Ovary (tissue), 9 donors: ENCODE results near the gene TMA7. TPM values are rescaled to one million over a fixed set of nuclear protein-coding genes. Genes with fewer than 3 reads are reported as not detected.
A peak's percentile ranks its signal among the peaks of the same experiment; 100 is the strongest.

Source experiments
- DNase-seq, 5 donors: peaks; one replicate each; pipeline ENCODE4 v3.0.0-alpha.2; 2019 to 2020
- H3K27ac ChIP-seq, 2 donors: fragments of 200-600 bp; one replicate each; pipeline versions ENCODE4 v1.5.1 to v1.8.0; 2019 to 2022
- H3K27me3 ChIP-seq: fragments of 200-600 bp; one replicate; pipeline ENCODE4 v1.8.0; 2022
- H3K36me3 ChIP-seq: fragments of 200-600 bp; sonication (generic); one replicate; pipeline ENCODE4 v1.5.1; 2019
- H3K4me1 ChIP-seq: one replicate; pipeline ENCODE4 v1.8.1; 2013; ENCODE audit warnings: mild to moderate bottlenecking, moderate library complexity; ENCODE audit not compliant: insufficient read depth
- H3K4me3 ChIP-seq: fragments of 200-600 bp; sonication (generic); one replicate; pipeline ENCODE4 v1.5.1; 2017
- H3K9me3 ChIP-seq, 2 donors: fragments of 200-600 bp in 1 of 2; sonication (generic) in 1 of 2; one replicate each; pipeline versions ENCODE4 v1.5.1 to v1.8.1; 2013 to 2019; ENCODE audit warnings: mild to moderate bottlenecking in 1 of 2, moderate library complexity in 1 of 2
- CTCF ChIP-seq, 3 donors: fragments of 450-650 bp in 2 of 3; fragments of 200-600 bp in 1 of 3; IDR thresholded peaks; one replicate each; pipeline versions ENCODE4 v1.5.1 to v1.8.0; 2016 to 2022; ENCODE audit warnings: antibody characterized with exemption in 3 of 3, mild to moderate bottlenecking in 1 of 3
- EP300 ChIP-seq: sonication (generic); formaldehyde crosslinking; IDR thresholded peaks from one replicate; pipeline ENCODE4 v1.6.1; 2017; ENCODE audit warnings: antibody characterized with exemption
- POLR2A ChIP-seq: fragments of 450-650 bp; IDR thresholded peaks from one replicate; pipeline ENCODE4 v1.6.1; 2017; ENCODE audit warnings: antibody characterized with exemption, mild to moderate bottlenecking, moderate library complexity
- WGBS, 3 donors: extraction: QIAGEN DNeasy Blood & Tissue Kit in 1 of 3; methylation state at CpG; one replicate each; pipeline versions ENCODE4 v1.1.5 to v1.1.7; 2013 to 2017; 5-methylcytosine and 5-hydroxymethylcytosine counted together
- intact Hi-C, 4 donors: fragments of 100-400 bp; cut with DNase I; formaldehyde crosslinking; loops; one replicate each; pipeline versions ENCODE4 v1.11.0 to v1.15.1; 2022 to 2023
- polyA plus RNA-seq, 2 donors: library from polyadenylated mRNA; stranded (reverse); fragments of 200-250 nt in 1 of 2; fragments of 350-450 nt in 1 of 2; fragmentation: Illumina TruSeq in 1 of 2; extraction: RNeasy Lipid Tissue Mini Kit (QIAGEN cat#74804) in 1 of 2; gene quantifications; one replicate each; pipeline ENCODE4 v1.2.3, GENCODE V29; 2013 to 2014
- total RNA-seq, 7 donors: library from RNA; depleted of rRNA in 2 of 7; stranded (reverse); fragments of >200 nt in 2 of 7; fragmentation: NEBNext Ultra II Directional in 3 of 7; extraction: Animal tissue kit (Norgen Biotek cat#: 25700) in 3 of 7; gene quantifications; one replicate each; pipeline versions ENCODE4 v1.1.0 to v1.2.4, GENCODE V29; 2016 to 2023
- donor health status: DM: no; HTN: no; CAD: no; lungs with moderate emphysema.
- donor health status: DM: no; HTN: no; CAD: no.
- donor health status: Bipolar disorder and iron deficiency.
- donor health status: DM: yes; HTN: yes; CAD: no.
- donor health status: DM: no; HTN: no; CAD: no.
- donor health status: DM: yes; HTN: yes; CAD: no.

Gene TMA7
- total and polyA plus RNA-seq, 9 donors: 138 to 380 (median 222) TPM

DNA sequence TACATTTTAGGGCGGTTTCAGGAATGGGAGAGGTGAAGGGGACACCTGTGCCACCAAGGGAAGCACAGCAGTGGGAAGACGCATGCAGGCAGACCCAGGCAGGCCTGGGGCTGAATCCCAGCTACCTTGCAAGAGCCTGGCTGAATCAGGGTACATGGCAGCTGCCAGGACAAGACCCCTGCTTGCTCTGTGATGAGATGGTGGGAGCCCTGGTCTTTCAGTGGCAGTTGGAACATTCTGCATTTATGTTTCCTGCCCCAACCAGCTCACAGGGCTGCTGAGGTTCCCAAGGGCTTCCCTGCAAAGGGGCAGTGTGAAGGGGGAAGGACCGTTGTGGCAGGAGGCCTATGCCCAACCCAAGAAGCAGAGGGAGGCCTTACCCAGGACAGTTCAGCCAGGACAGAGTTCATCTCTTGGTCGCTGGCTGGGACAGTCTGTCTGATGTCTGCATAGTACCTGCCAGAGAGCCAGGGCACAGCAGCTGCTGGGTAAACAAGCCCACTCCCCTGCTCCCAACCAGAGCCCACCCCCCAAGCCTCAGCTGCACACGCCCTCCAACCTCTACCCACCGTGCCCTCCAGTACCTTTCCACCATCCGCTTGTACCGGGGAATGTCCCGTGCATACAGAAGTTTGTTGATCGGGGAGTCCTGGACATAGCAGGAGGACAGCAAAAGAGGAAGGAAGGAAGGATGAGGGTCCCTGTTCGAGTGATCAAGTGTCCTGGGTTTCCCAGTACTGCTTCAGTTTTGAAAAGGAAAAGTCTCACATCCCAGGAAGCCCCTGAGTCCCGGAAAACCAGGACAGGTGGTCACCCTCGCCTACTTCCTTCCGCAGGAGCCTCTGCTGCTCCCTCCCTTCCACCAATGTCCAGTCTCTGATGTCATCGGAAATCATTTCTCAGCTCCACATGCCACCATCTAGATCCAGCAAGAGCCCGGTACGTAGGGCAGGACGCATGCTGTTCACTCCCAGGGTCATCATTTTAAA, 33.3 kb upstream of the TMA7 start:
- H3K27ac ChIP-seq: no peak overlapping the region
- TF ChIP-seq EP300: no peak
- TF ChIP-seq POLR2A: no peak
- TF ChIP-seq CTCF (IDR thresholded peaks at IDR 0.05): no peak
- peak in 1 of 5 donors; percentile 15 for DNase-seq

GRCh38 chr3:48407542-48408099, 32.4 kb upstream of the TMA7 start:
- H3K9me3 ChIP-seq: no peaks in the 10 kb centered on the region
- no peak overlapping the region for H3K4me3 ChIP-seq
- WGBS, 3 donors: 83 to 91% (median 85%) methylated on average over 8 of the region's 8 CpGs
- DNase-seq: no peak
- H3K27ac ChIP-seq: no peak overlapping the region
- no peaks in the 10 kb centered on the region for H3K27me3 ChIP-seq
- H3K4me1 ChIP-seq: no peaks in the 10 kb centered on the region
- intact Hi-C loops: no loop called here
- no peak for TF ChIP-seq EP300
- no peak for TF ChIP-seq CTCF (IDR thresholded peaks at IDR 0.05)
- TF ChIP-seq POLR2A: no peak
- no peaks in the 10 kb centered on the region for H3K36me3 ChIP-seq

More for the DNA sequence above, 33.3 kb upstream of the TMA7 start:
- 85 to 89% (median 87%) methylated on average over 18 of the region's 18 CpGs for WGBS, 3 donors
- intact Hi-C loops: no loop called here
- Histone ChIP-seq H3K27me3 (no peaks in the 10 kb centered on the region), H3K4me3 (no peak overlapping the region), H3K36me3 (no peaks in the 10 kb centered on the region), H3K9me3 (no peaks in the 10 kb centered on the region), H3K4me1 (no peaks in the 10 kb centered on the region)

DNA sequence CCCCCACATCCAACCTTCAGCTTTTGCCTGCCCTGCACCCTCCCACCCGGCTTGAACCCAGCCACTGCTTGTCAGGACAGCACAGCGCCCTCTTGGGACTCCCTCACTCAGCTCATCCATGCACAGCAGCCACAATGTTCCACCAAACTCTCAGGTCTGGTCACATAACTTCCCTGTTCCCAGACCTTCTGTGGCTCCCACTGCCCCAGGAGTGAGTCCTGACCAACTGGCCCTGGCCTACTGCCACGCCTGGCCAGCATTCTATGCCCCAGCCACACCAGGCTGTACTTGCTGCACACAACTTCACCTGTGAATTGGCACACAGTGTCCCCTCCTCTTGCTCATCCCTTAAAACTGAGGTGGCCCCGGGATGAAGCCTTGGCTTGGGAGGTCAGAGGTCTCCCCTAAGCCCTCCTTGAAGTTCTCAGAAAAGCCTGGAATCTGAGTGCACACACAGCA, 31.2 kb upstream of the TMA7 start:
- TF ChIP-seq EP300: no peak
- no peak for TF ChIP-seq POLR2A
- TF ChIP-seq CTCF (IDR thresholded peaks at IDR 0.05): no peak
- H3K4me1 ChIP-seq: no peaks in the 10 kb centered on the region
- peak in 2 of 5 donors; percentile 13 to 15 for DNase-seq
- intact Hi-C loops: no loop called here
- H3K27me3 ChIP-seq: no peaks in the 10 kb centered on the region
- H3K36me3 ChIP-seq: no peaks in the 10 kb centered on the region
- H3K27ac ChIP-seq: no peak overlapping the region
- H3K9me3 ChIP-seq: no peaks in the 10 kb centered on the region
- H3K4me3 ChIP-seq: no peak overlapping the region
- 70 to 85% (median 81%) methylated on average over 4 of the region's 4 CpGs for WGBS, 3 donors

DNA sequence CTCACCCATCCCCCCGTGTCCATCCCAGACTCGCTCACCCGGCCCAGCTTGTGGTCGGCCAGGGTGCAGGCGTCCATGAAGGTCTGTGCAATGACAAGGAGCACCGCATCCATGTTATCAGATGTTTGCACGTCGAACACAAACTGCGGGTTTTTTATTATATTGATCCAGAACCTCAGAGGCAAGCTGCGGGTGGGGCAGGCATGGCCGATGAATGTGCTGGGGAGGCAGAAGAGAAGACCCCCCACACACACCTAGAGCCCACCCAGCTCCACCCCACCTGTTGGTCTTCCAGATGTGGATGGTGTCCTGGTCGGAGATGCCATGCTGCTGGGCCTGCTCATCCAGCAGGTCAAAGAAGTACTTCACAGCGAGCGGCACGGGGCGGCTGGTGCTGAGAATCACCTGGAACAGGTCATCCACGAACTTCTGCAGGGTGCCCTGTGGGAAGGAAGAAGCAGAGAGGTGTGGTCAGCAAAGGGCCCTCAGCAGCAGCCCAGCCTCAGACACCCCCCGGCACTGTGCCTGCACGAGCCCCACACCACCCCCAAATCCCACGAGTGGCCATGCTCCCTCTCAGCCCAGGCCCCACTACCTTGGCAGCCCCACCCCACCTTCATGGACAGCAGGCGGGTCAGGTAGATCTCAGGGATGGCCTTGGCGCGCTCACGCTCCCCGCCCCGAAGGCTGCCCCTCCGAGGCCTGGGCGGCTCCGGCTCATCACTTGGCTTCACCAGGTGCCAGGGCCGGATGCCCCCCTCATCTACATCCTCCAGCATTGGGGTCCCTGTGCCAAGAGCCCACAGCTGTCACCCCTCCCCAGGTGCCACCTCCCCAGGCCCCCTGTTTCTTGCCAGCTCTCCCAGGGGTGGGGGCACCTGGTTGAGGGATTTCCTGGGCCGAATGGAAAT, 30.5 kb upstream of the TMA7 start:
- H3K4me3 ChIP-seq: no peak overlapping the region
- H3K36me3 ChIP-seq: no peaks in the 10 kb centered on the region
- 89 to 92% (median 90%) methylated on average over 31 of the region's 31 CpGs for WGBS, 3 donors
- H3K27ac ChIP-seq: no peak overlapping the region
- intact Hi-C loops: no loop called here
- TF ChIP-seq EP300 (no peak), POLR2A (no peak), CTCF (IDR thresholded peaks at IDR 0.05) (no peak)
- H3K4me1 ChIP-seq: no peaks in the 10 kb centered on the region
- no peaks in the 10 kb centered on the region for H3K27me3 ChIP-seq
- DNase-seq: peak in 4 of 5 donors; percentile 7 to 21 (median 18)
- no peaks in the 10 kb centered on the region for H3K9me3 ChIP-seq
